Measurements from ENCODE around the gene HEXD. TPM values are rescaled to one million over a fixed set of nuclear protein-coding genes. Genes with fewer than 3 reads are reported as not detected.
A peak's percentile ranks its signal among the peaks of the same experiment; 100 is the strongest.
"Not testable (repeated sequence)": the region's sequence is repeated elsewhere in the genome, so short reads cannot be mapped to it uniquely, and the experiment has no call there.

The HEXD gene
- polyA plus RNA-seq, 3 donors from 2014 or later = 12.7 to 18.8 (median 15.2) TPM

GRCh38 chr17:82410014-82410716, 8.0 kb upstream of the HEXD start:
- Mint-ChIP-seq H3K9me3 (no peaks in the 10 kb centered on the region), H3K4me1 (peaks cover 11 to 16% of the 10 kb centered on the region in 2 donors), H3K27ac (no peak overlapping the region), H3K27me3 (ENCODE audit: low read depth in 3 of 3) (peaks cover 0 to 2% (median 2%) of the 10 kb centered on the region in 3 donors), H3K4me3 (no peak overlapping the region), H3K36me3 (peaks cover 0 to 21% (median 12%) of the 10 kb centered on the region in 3 donors)
- no peak for DNase-seq

DNA sequence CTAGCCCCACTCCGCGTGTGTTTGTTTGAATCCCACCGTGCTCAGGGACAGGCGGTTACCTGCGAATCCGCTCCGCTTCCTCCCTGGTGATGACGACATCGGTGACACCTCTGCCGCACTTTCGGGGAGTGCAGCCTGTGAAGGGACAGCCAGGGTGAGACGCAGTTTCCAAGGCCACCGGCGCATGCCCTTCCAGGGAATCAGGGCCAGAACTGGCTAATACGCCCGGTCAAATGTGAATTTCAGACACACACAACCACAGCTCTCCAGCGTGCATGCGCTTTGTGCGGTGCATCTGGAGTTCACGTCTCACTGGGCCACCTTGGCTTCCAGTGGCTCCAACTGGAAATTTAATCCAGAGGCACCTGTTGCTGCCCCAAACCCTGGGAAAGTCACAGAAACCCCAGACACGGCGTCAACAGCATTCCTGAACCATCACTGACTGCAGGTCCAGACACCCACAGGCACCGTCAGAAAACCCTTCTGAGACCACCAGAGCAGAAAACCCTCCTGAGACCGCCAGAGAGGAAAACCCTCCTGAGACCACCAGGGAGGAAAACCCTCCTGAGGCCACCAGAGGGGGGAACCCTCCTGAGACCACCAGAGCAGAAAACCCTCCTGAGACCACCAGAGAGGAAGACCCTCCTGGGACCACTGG, 6.6 kb upstream of the HEXD start:
- DNase-seq = no peak
- Mint-ChIP-seq H3K4me3 (no peak overlapping the region), H3K27me3 (ENCODE audit: low read depth in 3 of 3) (peaks cover 0 to 2% (median 2%) of the 10 kb centered on the region in 3 donors), H3K36me3 (peaks cover 0 to 16% (median 12%) of the 10 kb centered on the region in 3 donors), H3K9me3 (no peaks in the 10 kb centered on the region), H3K4me1 (peaks cover 12 to 17% of the 10 kb centered on the region in 2 donors), H3K27ac (no peak overlapping the region)

DNA sequence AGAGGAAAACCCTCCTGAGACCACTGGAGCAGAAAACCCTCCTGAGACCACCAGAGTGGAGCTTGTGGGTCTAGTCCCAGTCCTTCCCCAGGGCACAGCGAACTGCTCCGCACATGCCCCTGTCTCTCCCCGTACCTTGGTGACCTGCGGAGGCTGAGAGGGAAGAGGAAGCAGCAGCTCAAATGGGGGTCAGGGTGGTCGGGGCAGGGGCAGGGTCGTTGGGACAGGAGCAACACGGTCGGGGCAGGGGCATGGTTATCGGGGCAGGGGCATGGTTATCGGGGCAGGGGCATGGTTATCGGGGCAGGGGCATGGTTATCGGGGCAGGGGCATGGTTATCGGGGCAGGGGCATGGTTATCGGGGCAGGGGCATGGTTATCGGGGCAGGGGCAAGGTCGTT, 6.1 kb upstream of the HEXD start:
- H3K9me3 Mint-ChIP-seq; H3K4me3 Mint-ChIP-seq; H3K27me3 Mint-ChIP-seq (ENCODE audit: low read depth in 3 of 3); H3K27ac Mint-ChIP-seq; DNase-seq: not testable (repeated sequence)
- Mint-ChIP-seq H3K4me1 (peaks cover 12 to 17% of the 10 kb centered on the region in 2 donors), H3K36me3 (peaks cover 0 to 16% (median 12%) of the 10 kb centered on the region in 3 donors)

DNA sequence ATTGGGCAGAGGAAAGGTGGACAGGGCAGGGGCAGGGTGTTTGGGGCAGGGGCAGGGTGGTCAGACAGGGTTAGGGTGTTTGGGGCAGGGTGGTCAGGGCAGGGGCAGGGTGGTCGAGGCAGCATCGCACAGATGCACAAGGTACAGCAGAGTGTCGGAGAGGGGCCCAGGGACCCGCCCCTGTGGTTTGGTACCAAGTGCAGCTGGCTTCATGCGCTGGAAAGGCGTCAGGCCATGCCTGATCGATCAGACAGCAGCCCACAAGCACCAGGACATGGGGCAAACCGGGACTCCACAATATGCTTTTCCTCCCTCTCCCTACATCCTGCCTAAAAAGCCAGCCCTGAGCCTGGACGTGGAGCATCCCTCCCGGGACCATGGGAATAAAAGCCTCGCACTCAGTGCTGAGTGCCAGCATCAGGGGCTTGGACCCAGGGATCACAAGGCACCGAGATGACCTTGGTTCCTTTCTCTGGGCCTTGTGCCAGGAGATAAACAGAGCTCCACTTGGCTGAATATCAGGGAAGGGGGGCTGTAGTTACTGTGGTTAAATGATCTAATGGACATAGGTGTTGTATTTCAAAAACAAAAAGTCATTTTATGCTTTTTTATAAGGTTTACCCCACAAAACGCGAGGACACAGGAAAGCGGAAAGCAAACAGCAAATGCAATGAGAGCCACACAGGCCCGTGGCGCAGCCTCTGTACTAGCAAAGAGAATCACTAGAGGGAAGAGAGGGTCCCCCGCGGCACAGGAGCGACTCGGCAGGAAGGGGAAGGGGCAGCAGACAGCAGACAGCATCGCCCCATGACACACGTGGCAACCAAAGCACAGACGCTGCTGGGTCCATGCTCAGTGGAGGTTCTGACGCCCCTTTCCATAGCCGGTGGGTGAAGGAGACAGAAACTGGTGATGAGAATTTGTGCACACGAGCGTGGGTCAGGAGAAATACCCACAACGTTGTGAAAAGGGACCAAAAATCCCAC, 5.3 kb upstream of the HEXD start:
- Mint-ChIP-seq H3K27ac (no peak overlapping the region), H3K9me3 (no peaks in the 10 kb centered on the region), H3K36me3 (peaks cover 0 to 14% (median 12%) of the 10 kb centered on the region in 3 donors), H3K4me1 (peaks cover 17% of the 10 kb centered on the region in 2 donors), H3K27me3 (ENCODE audit: low read depth in 3 of 3) (peaks cover 0 to 4% (median 2%) of the 10 kb centered on the region in 3 donors), H3K4me3 (no peak overlapping the region)
- no peak for DNase-seq

DNA sequence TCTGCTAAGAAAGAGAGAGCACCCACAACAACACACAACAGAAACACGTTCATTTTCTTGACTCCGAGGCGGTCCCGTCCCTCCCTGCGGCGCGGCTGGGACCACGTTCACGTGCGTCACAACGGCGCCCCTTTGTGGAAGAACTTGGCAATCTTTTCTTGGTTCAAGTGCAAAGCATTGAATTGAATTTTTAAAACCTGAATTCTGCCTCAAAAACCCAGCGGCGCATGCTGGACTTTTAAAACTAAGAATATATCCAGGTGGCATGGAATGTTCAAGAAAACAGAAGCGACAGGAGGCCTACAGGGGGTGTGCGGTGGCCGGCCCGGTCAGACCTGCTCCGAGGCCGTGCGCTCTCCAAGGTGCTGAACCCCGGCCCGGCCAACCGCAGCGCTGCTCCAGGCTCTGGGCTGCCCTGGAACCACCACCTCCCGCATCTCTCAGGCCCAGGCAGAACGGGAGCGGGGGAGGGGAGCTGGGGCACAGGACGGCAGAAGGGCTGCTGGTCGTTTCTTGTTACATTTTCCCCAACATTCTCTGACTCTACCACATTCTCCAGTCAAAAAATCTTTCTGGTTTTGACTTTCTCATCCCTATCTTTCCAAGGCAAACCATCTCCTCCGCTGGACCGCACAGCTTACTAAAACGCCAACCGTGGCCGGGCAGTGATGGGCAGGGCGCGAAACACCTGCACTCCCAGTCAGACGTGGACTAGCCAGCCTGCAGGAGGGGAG, 3.4 kb upstream of the HEXD start:
- peaks cover 23 to 27% of the 10 kb centered on the region in 2 donors for H3K4me1 Mint-ChIP-seq
- H3K27me3 Mint-ChIP-seq (ENCODE audit: low read depth in 3 of 3) = peaks cover 0 to 8% (median 0%) of the 10 kb centered on the region in 3 donors
- peak; percentile 64 to 68 (median 67) for DNase-seq
- H3K36me3 Mint-ChIP-seq = peaks cover under 1 to 6% (median 4%) of the 10 kb centered on the region in 3 donors
- peak overlapping the region in 3 of 5 donors; percentile 19 to 34 (median 26) for H3K4me3 Mint-ChIP-seq
- peak overlapping the region in 1 of 6 donors; percentile 53 for H3K27ac Mint-ChIP-seq
- H3K9me3 Mint-ChIP-seq = no peaks in the 10 kb centered on the region

DNA sequence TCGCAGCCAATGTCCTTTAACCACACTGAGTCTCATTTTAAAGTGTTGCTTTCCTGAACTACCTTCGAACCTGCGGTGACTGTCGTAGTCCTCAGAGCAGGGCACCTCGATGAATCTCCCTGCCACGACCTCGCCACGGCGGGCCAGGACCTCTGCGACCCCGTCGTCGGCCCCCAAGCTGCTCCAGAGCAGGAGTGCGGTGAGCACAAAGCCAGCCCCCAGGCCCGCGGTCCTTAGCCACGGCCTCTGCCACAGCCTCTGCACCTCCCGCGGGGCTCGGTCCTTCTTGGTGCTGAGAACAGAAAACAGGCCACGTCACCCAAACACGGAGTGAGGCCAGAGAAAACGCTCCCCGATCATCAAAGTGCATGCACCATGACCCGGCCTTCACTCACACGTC, 2.8 kb upstream of the HEXD start:
- DNase-seq = no peak
- H3K27me3 Mint-ChIP-seq (ENCODE audit: low read depth in 3 of 3) = peaks cover 0 to 8% (median 2%) of the 10 kb centered on the region in 3 donors
- H3K4me3 Mint-ChIP-seq = peak overlapping the region in 2 of 5 donors; percentile 9 to 19
- H3K4me1 Mint-ChIP-seq = peaks cover 29 to 33% of the 10 kb centered on the region in 2 donors
- H3K36me3 Mint-ChIP-seq = peaks cover 4 to 11% (median 10%) of the 10 kb centered on the region in 3 donors
- H3K27ac Mint-ChIP-seq = no peak overlapping the region
- H3K9me3 Mint-ChIP-seq = no peaks in the 10 kb centered on the region

DNA sequence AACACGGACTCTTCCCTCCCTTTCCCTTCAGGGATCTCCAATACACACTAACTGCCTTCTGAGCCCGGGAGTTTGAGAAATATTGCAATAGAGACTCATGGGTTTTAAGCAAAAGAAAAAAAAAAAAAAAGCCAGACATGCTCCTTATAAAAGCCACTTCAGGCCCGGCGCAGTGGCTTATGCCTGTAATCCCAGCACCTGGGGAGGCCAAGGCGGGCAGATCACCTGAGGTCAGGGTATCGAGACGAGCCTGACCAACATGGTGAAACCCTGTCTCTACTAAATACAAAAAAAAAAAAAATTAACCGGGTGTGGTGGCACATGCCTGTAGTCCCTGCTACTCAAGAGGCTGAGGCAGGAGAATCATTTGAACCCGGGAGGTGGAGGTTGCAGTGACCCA, 2.4 kb upstream of the HEXD start:
- peaks cover 0 to 8% (median 2%) of the 10 kb centered on the region in 3 donors for H3K27me3 Mint-ChIP-seq (ENCODE audit: low read depth in 3 of 3)
- no peak overlapping the region for H3K4me3 Mint-ChIP-seq
- H3K4me1 Mint-ChIP-seq = peaks cover 29 to 34% of the 10 kb centered on the region in 2 donors
- no peaks in the 10 kb centered on the region for H3K9me3 Mint-ChIP-seq
- no peak overlapping the region for H3K27ac Mint-ChIP-seq
- peaks cover 4 to 12% (median 11%) of the 10 kb centered on the region in 3 donors for H3K36me3 Mint-ChIP-seq
- DNase-seq = no peak

GRCh38 chr17:82416264-82416663, 1.9 kb upstream of the HEXD start:
- Mint-ChIP-seq H3K4me1 (peaks cover 29 to 34% of the 10 kb centered on the region in 2 donors), H3K4me3 (no peak overlapping the region), H3K9me3 (no peaks in the 10 kb centered on the region), H3K36me3 (peaks cover 4 to 16% (median 11%) of the 10 kb centered on the region in 3 donors), H3K27ac (no peak overlapping the region), H3K27me3 (ENCODE audit: low read depth in 3 of 3) (peaks cover 0 to 8% (median 2%) of the 10 kb centered on the region in 3 donors)
- no peak for DNase-seq

GRCh38 chr17:82416771-82417170, 1.4 kb upstream of the HEXD start:
- H3K27ac Mint-ChIP-seq = no peak overlapping the region
- peaks cover 29 to 34% of the 10 kb centered on the region in 2 donors for H3K4me1 Mint-ChIP-seq
- DNase-seq = no peak
- H3K9me3 Mint-ChIP-seq = no peaks in the 10 kb centered on the region
- H3K36me3 Mint-ChIP-seq = peaks cover 7 to 21% (median 11%) of the 10 kb centered on the region in 3 donors
- H3K27me3 Mint-ChIP-seq (ENCODE audit: low read depth in 3 of 3) = peaks cover 0 to 8% (median 2%) of the 10 kb centered on the region in 3 donors
- H3K4me3 Mint-ChIP-seq = peak overlapping the region in 1 of 5 donors; percentile 75

DNA sequence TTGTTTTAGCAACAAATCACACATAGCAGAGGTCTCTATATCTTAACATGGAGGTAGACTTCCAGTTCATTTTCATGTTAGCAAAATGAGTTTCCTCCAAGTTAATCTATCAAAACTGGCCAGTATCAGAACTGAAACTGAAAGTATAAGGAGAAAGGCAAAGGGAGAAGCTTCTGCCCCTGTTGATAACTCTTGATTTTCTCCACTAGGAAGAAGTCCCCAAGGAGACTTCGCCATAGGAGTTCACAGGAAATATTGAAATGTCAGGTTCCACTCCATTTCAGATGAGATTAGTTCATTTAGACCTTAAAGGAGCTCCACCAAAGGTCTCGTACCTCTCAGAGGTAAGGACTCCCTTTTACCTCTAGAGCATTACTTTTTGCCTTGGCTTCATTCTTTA, 1.4 kb downstream of the HEXD start:
- H3K36me3 Mint-ChIP-seq = peaks cover 15 to 32% (median 23%) of the 10 kb centered on the region in 3 donors
- H3K4me3 Mint-ChIP-seq = peak overlapping the region; percentile 84 to 88 (median 86)
- H3K27me3 Mint-ChIP-seq (ENCODE audit: low read depth in 3 of 3) = peaks cover 0 to 6% (median 2%) of the 10 kb centered on the region in 3 donors
- H3K9me3 Mint-ChIP-seq = no peaks in the 10 kb centered on the region
- peak; percentile 27 to 33 (median 30) for DNase-seq
- peaks cover 24 to 33% of the 10 kb centered on the region in 2 donors for H3K4me1 Mint-ChIP-seq
- peak overlapping the region; percentile 89 to 95 (median 92) for H3K27ac Mint-ChIP-seq

- Mint-ChIP-seq H3K4me1 (peaks cover 32 to 33% of the 10 kb centered on the region in 2 donors), H3K27me3 (ENCODE audit: low read depth in 3 of 3) (peaks cover 0 to 2% (median 2%) of the 10 kb centered on the region in 3 donors), H3K4me3 (peak overlapping the region in 1 of 5 donors; percentile 15), H3K9me3 (no peaks in the 10 kb centered on the region), H3K27ac (peak overlapping the region in 3 of 6 donors; percentile 40 to 83 (median 69)), H3K36me3 (peaks cover 21 to 43% (median 35%) of the 10 kb centered on the region in 3 donors)
- peak in 2 of 3 donors; percentile 36 to 47 for DNase-seq
Measured at GRCh38 chr17:82424001-82424862, 6.1 kb downstream of the HEXD start.

GRCh38 chr17:82424863-82425159, 6.7 kb downstream of the HEXD start:
- Mint-ChIP-seq H3K9me3 (no peaks in the 10 kb centered on the region), H3K4me1 (peaks cover 32 to 33% of the 10 kb centered on the region in 2 donors), H3K27me3 (ENCODE audit: low read depth in 3 of 3) (peaks cover 0 to 2% (median under 1%) of the 10 kb centered on the region in 3 donors), H3K4me3 (peak overlapping the region in 1 of 5 donors; percentile 15), H3K27ac (peak overlapping the region in 3 of 6 donors; percentile 40 to 83 (median 69)), H3K36me3 (peaks cover 20 to 47% (median 32%) of the 10 kb centered on the region in 3 donors)
- DNase-seq = no peak
